ENCODE data around the gene NLGN4Y.

The NLGN4Y gene

GRCh38 chrY:14644157-14644952 lies 120.0 kb downstream of the NLGN4Y start:
- no peak for DNase-seq (ENCODE audit: extremely low read depth, insufficient read length)
- TF ChIP-seq CTCF (IDR thresholded peaks at IDR 0.05; ENCODE audit: insufficient read depth, low read length, poor library complexity, severe bottlenecking): no peak
- no peak overlapping the region for H3K4me3 ChIP-seq (replicated peaks; ENCODE audit: low read depth, low read length)
- no peaks in the 10 kb centered on the region for H3K27me3 ChIP-seq (replicated peaks; ENCODE audit: control insufficient read depth, insufficient read depth, low read length)
- H3K36me3 ChIP-seq (ENCODE audit: control insufficient read depth, insufficient read depth, low read length): no peaks in the 10 kb centered on the region

- no peak overlapping the region for H3K4me3 ChIP-seq (replicated peaks; ENCODE audit: low read depth, low read length)
- DNase-seq (ENCODE audit: extremely low read depth, insufficient read length): no peak
- TF ChIP-seq CTCF (IDR thresholded peaks at IDR 0.05; ENCODE audit: insufficient read depth, low read length, poor library complexity, severe bottlenecking): no peak
- no peaks in the 10 kb centered on the region for H3K36me3 ChIP-seq (ENCODE audit: control insufficient read depth, insufficient read depth, low read length)
- H3K27me3 ChIP-seq (replicated peaks; ENCODE audit: control insufficient read depth, insufficient read depth, low read length): no peaks in the 10 kb centered on the region
Measured at GRCh38 chrY:14679181-14679580, 154.9 kb downstream of the NLGN4Y start.

GRCh38 chrY:14694543-14694942 lies 170.2 kb downstream of the NLGN4Y start:
- no peaks in the 10 kb centered on the region for H3K36me3 ChIP-seq (ENCODE audit: control insufficient read depth, insufficient read depth, low read length)
- no peak overlapping the region for H3K4me3 ChIP-seq (replicated peaks; ENCODE audit: low read depth, low read length)
- no peak for TF ChIP-seq CTCF (IDR thresholded peaks at IDR 0.05; ENCODE audit: insufficient read depth, low read length, poor library complexity, severe bottlenecking)
- no peak for DNase-seq (ENCODE audit: extremely low read depth, insufficient read length)
- H3K27me3 ChIP-seq (replicated peaks; ENCODE audit: control insufficient read depth, insufficient read depth, low read length): no peaks in the 10 kb centered on the region

GRCh38 chrY:14708158-14708557 lies 183.8 kb downstream of the NLGN4Y start:
- Histone ChIP-seq H3K4me3 (replicated peaks; ENCODE audit: low read depth, low read length) (no peak overlapping the region), H3K27me3 (replicated peaks; ENCODE audit: control insufficient read depth, insufficient read depth, low read length) (no peaks in the 10 kb centered on the region), H3K36me3 (ENCODE audit: control insufficient read depth, insufficient read depth, low read length) (no peaks in the 10 kb centered on the region)
- no peak for TF ChIP-seq CTCF (IDR thresholded peaks at IDR 0.05; ENCODE audit: insufficient read depth, low read length, poor library complexity, severe bottlenecking)
- no peak for DNase-seq (ENCODE audit: extremely low read depth, insufficient read length)

GRCh38 chrY:14741596-14741995 lies 217.3 kb downstream of the NLGN4Y start:
- no peak for DNase-seq (ENCODE audit: extremely low read depth, insufficient read length)
- Histone ChIP-seq H3K4me3 (replicated peaks; ENCODE audit: low read depth, low read length) (no peak overlapping the region), H3K36me3 (ENCODE audit: control insufficient read depth, insufficient read depth, low read length) (no peaks in the 10 kb centered on the region), H3K27me3 (replicated peaks; ENCODE audit: control insufficient read depth, insufficient read depth, low read length) (no peaks in the 10 kb centered on the region)
- TF ChIP-seq CTCF (IDR thresholded peaks at IDR 0.05; ENCODE audit: insufficient read depth, low read length, poor library complexity, severe bottlenecking): no peak

Measured in GM06990 (cell line).